ENCODE data around the gene MAPK10.

Gene MAPK10

DNA sequence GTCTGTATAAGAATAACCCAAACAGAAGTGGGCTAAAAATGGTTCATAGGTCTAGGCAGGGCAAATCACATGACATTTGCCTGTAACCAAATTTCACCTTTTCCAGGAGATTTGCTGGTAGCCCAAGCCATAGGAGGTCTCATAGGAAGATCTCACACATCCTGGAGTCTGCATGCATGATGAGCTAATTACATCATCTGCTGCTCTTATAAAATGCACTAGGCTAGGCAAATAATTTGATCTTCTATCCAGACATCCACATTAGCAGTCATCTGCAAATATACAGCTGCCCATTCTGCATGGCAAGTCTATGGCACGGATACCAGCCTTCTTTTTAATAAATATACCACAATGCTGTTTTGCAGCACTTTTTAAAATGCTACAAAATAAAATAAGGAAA lies 87.2 kb downstream of the MAPK10 start:
- no peak for DNase-seq

DNA sequence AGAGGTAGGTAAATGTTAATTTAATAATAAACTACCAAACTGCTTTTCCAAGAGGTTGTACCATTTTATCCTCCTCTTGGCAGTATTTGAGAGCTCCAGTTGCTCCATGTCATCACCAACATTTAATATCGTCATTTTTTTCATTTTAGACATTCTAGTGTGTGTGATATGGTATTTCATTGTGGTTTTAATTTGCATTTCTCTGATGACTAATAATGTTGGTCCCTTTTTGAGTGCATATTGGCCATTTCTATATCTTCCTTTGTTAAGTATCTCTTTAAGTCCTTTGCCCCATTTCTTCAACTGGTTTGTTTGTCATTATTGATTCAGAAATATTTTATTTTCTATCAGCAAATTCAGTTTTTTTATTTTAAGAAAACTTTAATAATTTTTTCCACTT lies 88.8 kb downstream of the MAPK10 start:
- no peak for DNase-seq

DNA sequence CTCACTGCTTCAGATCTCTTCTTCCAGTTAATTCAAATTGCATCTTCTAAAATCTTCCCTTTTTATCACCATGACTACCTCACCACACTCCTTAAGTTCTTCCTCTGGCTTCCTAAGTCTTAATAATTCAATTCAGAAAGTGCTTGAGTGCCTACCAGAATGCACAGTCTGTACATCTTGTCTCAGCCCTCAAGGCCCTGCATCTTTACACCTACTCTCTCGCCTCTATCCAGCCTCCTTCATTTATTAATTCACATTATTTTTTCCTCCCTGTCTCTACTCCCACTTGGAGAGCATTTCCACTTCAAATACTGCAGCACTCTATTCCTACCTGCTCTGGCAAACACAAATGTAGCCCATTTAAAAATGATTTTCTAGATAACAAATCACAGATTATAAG lies 90.5 kb downstream of the MAPK10 start:
- DNase-seq, result no peak

GRCh38 chr4:86264241-86264640 lies 95.6 kb downstream of the MAPK10 start:
- DNase-seq, result no peak

- no peak for DNase-seq
Measured at GRCh38 chr4:86261636-86262035, 98.2 kb downstream of the MAPK10 start.

DNA sequence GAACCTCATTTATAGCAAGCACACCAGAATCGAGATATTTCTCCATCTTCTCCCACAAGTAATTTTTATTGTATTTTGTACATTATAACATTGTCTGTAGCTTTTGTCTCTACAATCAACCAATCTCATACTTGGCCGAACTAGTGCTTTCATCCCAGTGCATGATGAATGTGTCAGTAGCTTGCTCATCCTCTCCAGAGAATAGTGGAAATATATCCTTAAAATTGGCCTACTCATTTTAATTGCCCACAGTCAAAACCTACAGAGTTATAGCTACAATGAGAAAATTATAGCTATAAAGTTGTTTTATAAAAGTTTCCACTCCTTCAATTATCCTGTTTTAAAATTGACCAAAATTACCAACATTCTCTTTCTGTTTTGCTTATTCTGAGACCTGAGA lies 103.8 kb downstream of the MAPK10 start:
- DNase-seq, result no peak

DNA sequence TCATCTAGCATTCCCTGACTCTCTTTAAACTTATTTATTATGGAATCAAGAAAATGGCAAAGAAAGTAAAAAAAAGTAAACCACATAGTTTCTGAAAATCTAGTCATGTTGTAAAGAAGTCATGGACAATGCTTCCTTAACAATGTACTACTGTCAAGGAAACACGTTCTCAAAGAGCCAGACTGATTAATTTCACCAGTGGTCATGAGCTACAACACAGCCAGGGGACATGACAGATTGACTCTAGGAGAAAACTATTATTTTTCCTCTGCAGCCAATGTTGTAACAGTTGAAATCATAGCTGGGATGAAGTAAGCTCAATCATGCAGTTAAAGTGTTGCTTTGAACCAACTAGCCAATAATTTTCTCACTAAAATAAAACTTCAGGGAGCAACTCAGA lies 109.2 kb downstream of the MAPK10 start:
- DNase-seq, result no peak

DNA sequence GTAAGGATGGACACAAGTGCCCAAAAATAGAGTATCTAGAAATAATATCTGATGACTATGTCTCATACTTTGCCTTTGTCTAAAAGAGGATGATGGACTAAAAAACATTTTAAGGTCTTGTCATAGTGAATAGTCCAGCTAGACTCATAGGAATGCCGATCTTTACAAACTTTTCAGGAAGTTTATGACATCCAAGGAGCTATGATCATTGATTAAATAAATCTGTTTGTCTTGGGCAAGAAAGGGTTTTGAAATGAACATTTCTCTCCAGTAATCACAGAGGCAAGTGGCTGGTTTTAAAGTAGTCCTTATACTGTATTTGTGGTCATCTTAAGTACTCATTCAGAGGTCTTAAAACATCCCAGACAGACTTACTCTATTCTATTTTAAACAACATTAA lies 109.8 kb downstream of the MAPK10 start:
- no peak for DNase-seq

DNA sequence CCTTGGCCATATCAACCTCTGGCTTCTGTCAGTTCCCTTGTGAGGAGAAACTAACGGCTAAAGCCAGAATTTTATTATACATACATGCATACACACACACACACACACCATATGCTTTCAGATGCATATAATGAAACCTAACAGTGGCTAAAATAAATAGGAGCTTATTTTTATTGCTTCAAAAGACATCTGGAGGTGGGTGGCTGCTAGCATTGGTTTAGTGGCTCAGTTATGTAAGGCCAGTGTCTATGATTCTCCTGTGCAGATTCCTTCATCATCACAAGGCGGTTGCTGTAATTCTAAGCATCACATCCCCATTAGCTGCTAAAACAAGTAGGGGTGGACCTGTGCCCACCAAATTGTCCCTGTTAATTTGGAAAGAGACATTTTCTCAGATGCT lies 110.8 kb downstream of the MAPK10 start:
- no peak for DNase-seq

DNA sequence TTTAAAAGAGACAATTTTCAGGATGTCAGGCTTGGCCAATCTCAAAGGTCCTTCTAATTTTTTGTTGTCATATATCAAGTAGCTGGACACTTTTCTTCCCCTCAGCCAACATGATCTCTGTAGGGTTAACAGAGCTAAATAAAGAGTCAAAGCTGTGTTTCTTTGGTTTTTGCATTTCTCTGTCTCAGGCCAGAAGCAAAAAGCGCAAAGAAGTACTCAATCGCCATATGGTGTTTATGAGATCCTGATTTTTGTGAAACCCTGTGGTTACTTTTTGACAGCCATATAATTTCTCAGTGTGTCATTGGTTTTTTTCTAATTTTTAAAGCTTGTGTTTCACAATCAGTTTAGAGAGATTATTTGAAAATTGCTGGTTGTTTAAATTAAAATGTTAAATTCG lies 111.9 kb downstream of the MAPK10 start:
- no peak for DNase-seq

DNA sequence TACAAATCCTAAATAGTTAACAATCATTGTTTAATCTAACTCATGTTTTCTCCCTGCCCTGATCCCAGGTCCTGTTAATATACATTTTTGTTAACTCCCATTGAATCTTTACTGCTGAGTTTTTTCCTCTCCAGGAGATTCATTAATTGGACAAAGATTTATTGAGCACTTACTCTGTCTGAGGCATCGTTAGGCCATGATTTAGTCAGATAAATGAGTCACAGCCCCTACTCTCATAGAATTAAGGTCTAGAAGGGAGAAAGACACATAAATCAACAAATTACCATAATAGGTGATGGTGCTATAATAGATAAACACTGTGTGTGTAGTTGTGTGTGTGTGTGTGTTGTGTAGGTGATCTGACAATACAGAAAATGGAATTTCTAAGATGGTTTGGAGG lies 112.5 kb downstream of the MAPK10 start:
- DNase-seq, result no peak

- DNase-seq, result no peak
Measured at GRCh38 chr4:86243750-86244149, 116.1 kb downstream of the MAPK10 start.

GRCh38 chr4:86242677-86243076 lies 117.2 kb downstream of the MAPK10 start:
- DNase-seq, result no peak

DNA sequence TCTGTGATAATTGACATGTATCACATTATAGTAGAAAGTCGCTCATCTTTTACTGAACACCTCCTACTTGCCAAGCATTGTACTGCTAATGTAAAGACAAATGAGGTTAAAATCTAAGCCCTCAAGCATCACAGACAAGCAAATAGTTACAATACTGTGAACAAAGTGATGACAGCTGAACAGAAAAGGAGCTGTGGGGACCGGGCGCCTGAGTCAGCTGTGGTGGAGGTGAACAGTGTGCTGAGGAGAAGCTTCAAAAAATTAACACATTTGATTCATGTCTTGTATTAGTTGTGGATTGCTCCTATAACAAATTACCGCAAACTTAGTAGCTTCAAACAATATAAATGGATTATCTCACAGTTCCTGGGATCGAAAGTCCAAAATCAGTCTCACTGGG lies 124.3 kb downstream of the MAPK10 start:
- DNase-seq, result no peak

GRCh38 chr4:86233681-86234080 lies 126.2 kb downstream of the MAPK10 start:
- no peak for DNase-seq

GRCh38 chr4:86233090-86233489 lies 126.8 kb downstream of the MAPK10 start:
- no peak for DNase-seq

DNA sequence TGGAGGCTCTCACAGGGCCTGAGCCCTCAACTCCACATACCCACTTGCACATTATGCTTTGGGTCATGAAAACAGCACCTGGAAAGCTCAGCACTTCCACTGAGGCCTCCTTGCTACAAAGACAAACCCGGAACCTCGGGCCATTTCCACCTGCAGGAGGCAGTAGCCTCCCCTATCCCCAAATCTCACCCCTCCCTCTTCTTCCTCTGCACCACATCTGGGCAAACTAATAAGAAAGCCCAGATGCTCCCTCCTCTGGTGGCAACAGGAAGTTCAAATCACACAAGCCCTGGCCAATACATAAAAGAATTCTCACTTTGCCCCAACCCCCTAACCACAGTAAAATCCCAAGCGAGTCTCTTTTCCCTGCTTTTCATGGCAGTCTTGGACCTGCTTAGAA lies 136.4 kb downstream of the MAPK10 start:
- DNase-seq, result no peak

GRCh38 chr4:86221002-86221401 lies 138.9 kb downstream of the MAPK10 start:
- no peak for DNase-seq

GRCh38 chr4:86220121-86220520 lies 139.7 kb downstream of the MAPK10 start:
- DNase-seq, result no peak

DNA sequence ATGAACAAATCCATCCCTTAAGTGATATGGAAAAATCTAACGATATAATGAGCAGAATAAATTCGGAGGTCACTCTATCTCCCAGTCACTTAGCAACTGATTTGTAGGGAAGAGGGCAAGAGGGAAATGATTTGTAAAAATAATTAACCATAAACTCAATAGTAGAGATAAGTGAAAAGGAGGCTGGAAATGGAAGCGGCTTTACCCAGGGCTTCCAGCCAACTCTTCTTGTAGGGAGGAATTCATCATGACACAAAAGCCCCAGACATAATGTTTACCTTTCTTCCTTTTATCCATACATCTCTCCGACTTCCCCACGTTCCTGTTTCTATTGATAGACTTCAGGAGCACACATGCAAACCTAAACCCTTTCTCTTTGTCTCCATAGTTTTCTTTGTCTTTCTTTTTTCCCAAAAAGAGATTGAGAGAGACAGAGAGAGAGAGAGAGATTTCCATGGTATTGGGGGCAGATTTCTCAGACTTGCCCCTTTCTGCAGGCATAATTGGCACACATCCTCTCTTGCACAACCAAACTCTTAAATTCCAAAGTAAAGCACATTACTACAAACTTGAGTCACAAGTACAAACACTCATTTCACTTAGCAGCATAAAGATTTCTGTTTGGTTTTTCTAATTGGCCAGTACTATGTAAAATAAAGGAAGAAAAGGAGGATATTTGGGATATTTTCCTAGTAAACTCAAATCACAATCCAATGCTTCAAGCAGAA lies 140.9 kb downstream of the MAPK10 start:
- DNase-seq, result no peak

- DNase-seq, result no peak
Measured at GRCh38 chr4:86203176-86203575, 156.7 kb downstream of the MAPK10 start.

GRCh38 chr4:86185659-86186058 lies 174.2 kb downstream of the MAPK10 start:
- DNase-seq, result no peak

DNA sequence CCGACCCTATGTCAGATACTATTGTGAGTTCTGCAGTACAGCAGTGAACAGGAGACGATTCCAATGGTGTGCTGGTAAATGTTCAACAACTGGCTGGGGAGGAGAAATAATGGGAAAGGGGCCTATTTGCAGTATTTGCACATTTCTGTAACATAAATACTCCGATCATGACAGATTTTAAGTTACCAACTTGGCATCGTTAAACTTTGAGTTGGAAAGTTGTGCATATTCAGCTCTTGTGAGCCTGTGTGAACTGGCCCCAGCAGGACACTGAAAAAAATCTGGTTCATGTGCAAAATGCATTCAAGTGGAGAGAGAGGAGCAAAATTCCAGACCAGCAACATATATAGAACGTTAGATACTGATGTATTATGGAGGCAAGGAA lies 175.0 kb downstream of the MAPK10 start:
- DNase-seq, result no peak

- no peak for DNase-seq
Measured at GRCh38 chr4:86184216-86184900, 175.5 kb downstream of the MAPK10 start.

GRCh38 chr4:86181585-86181984 lies 178.3 kb downstream of the MAPK10 start:
- DNase-seq, result no peak
